Central memory CD8-positive, alpha-beta T cell (primary cell): Measurements from ENCODE around the gene CHSY1.

Experiments
- ATAC-seq: fragments of 150-1000 bp; cut with Tn5 transposase; replicated peaks from 2 replicates; pipeline ENCODE4 v1.10.0; 2022; ENCODE audit warnings: mild to moderate bottlenecking, moderate FRiP score, moderate number of reproducible peaks; ENCODE audit not compliant: poor library complexity, severe bottlenecking; ENCODE audit errors: extremely low read depth
- DNase-seq, 2 donors: peaks; one replicate each; pipeline ENCODE4 v3.0.0; 2021; ENCODE audit warnings: low spot score in 2 of 2
- H3K27ac Mint-ChIP-seq: one replicate; pipeline ENCODE4 v1.8.0; 2022; ENCODE audit warnings: low read depth, mild to moderate bottlenecking, moderate library complexity, mixed read lengths
- H3K27me3 Mint-ChIP-seq: one replicate; pipeline ENCODE4 v1.8.0; 2022; ENCODE audit warnings: mixed read lengths
- H3K36me3 Mint-ChIP-seq: one replicate; pipeline ENCODE4 v1.8.0; 2022; ENCODE audit warnings: mild to moderate bottlenecking, moderate library complexity, mixed read lengths; ENCODE audit not compliant: insufficient read depth
- H3K4me1 Mint-ChIP-seq: one replicate; pipeline ENCODE4 v1.8.0; 2022; ENCODE audit warnings: mixed read lengths
- H3K4me3 Mint-ChIP-seq: one replicate; pipeline ENCODE4 v1.8.0; 2022; ENCODE audit warnings: mild to moderate bottlenecking, moderate library complexity, mixed read lengths
- H3K9me3 Mint-ChIP-seq: one replicate; pipeline ENCODE4 v1.8.0; 2022; ENCODE audit warnings: mixed read lengths

CHSY1 gene

DNA sequence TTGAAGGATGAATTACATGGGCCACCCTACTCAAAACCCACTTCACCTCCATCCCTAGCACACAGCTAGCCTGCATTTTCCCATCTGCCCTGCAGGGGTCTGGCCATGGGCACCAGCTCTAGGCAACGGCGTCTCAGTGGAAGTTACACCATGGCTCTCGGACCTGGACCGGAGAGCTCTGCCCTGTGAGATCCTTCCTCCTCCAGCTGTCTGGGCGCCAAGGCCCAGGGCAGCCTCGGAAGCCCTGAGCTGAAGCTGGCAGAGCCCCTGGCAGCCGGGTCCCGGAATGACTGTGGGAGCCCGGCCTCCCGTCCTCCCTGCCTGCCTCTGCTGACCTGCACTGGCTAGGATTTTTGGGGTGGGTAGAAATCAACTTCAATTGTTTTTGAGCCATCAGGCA lies 98.9 kb downstream of the CHSY1 start:
- Mint-ChIP-seq H3K27me3 (no peaks in the 10 kb centered on the region), H3K36me3 (peaks cover 2% of the 10 kb centered on the region), H3K4me3 (no peak overlapping the region), H3K27ac (no peak overlapping the region), H3K4me1 (peaks cover 11% of the 10 kb centered on the region), H3K9me3 (no peaks in the 10 kb centered on the region)
- no peak for ATAC-seq
- DNase-seq: no peak

DNA sequence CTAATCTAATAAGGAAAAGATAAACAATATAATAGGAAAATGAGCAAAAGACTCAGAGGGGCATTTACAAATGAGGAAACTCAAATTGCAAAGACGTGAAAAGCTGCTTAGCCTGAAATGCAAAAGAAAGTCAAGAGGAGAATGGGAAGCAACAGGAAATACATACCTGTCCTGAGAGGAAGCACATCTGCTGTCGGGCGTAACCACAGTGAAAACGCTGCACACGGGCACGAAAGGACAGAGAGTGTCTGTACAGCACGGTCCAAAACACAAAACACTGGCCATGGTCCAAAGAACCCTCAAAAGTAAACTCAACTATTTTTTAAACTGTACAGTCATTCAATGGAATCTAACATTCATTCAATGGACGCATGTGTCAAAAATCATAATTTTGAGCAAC lies 100.6 kb downstream of the CHSY1 start:
- DNase-seq (no peak), ATAC-seq (no peak)
- H3K9me3 Mint-ChIP-seq: no peaks in the 10 kb centered on the region
- H3K36me3 Mint-ChIP-seq: no peaks in the 10 kb centered on the region
- no peak overlapping the region for H3K27ac Mint-ChIP-seq
- H3K4me1 Mint-ChIP-seq: peaks cover 12% of the 10 kb centered on the region
- H3K27me3 Mint-ChIP-seq: no peaks in the 10 kb centered on the region
- no peak overlapping the region for H3K4me3 Mint-ChIP-seq

DNA sequence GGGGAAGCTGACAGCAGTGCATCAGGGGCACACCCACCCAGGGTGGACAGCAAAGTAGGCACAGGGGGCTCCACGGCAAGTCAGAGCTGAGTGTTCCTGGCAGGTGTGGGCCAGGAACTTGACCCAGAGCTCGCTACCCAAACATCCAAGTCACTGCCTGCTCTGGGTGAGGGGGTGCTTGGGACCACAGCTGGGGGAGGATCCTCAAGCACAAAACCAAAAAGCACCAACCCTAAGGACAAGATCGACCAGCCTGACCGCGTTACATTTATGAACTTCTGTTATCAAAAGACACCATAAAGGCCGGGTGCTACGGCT lies 101.2 kb downstream of the CHSY1 start:
- Mint-ChIP-seq H3K4me3 (no peak overlapping the region), H3K9me3 (no peaks in the 10 kb centered on the region), H3K27me3 (no peaks in the 10 kb centered on the region), H3K4me1 (peaks cover 12% of the 10 kb centered on the region), H3K36me3 (no peaks in the 10 kb centered on the region), H3K27ac (no peak overlapping the region)
- ATAC-seq (no peak), DNase-seq (no peak)

DNA sequence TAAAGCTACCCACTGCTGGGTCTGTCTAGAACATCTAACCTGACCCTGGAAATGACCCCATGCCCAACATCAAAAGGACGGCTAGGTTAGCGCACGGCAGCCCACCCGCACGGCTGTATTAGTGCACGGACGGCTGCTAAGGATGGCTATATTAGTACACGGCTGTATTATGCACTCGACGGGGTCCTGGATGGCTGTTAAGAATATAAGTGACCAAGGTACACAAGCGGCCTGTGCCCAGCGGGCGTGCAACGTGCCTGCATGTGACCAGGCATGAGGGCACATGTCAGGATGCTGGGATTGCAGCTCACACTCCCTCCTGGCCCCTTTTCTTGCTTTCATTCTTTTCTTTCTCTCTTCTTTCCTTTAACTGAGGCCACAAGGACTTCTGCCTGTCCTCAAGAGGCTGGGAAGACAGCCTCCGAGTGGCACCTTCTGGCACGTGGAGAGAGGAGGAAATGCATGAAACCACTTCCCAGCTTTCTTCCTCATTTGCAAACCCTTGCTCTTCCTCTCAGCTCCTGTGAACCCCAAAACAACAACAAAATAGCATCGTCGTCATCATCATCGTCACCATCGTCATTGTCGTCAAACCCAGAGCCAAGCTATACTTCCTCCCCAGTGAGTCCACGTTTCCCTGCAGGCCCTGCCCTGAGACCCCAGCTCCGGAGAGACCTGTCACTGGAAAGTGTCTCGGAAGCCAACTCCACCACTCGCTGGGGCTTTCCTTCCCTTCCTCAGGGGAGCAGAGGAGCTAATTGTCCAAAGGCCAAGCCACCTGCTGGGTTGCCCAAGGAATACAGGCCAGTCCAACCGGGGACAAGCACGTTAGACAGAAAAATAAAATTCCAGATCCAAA lies 101.8 kb downstream of the CHSY1 start:
- DNase-seq: no peak
- no peaks in the 10 kb centered on the region for H3K36me3 Mint-ChIP-seq
- H3K27me3 Mint-ChIP-seq: no peaks in the 10 kb centered on the region
- H3K4me1 Mint-ChIP-seq: peaks cover 12% of the 10 kb centered on the region
- H3K9me3 Mint-ChIP-seq: no peaks in the 10 kb centered on the region
- H3K4me3 Mint-ChIP-seq: no peak overlapping the region
- no peak for ATAC-seq
- no peak overlapping the region for H3K27ac Mint-ChIP-seq

DNA sequence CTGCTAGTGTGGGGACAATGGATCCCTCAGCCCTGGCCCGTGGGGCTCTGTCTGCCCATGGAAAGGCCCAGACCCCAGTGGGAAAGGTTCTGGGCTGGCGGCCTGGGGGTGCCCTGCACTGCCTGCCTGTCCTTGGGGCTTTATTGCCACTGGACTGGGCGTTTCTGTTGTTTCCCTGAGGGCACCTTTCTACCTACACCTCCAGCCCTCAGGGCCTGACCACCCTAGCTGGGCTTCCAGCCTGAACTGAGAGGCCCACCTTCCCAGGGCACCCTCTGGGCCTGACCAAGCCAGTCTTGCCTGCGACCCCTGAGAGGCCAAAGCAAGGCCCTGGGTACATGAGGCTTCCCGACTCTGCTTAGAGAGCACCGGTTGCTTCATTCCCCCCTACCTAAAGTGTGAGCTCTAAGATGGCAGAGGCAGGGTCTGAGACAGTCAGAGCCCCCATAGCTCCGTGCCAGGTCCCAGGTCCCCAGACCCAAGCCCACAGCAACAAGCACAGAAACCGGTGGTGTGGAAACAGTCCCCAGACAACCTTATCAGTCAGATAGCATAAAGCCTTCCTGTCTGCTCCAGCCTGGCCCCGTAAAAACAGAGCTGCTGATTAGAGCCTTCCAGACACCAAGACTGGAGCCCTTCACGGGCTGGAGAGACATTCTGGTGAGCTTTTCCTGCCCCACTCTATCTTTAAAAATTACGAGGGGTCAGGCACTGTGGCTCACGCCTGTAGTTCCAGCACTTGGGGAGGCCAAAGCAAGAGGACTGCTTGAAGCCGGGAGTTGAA lies 102.8 kb downstream of the CHSY1 start:
- H3K27me3 Mint-ChIP-seq: no peaks in the 10 kb centered on the region
- no peaks in the 10 kb centered on the region for H3K9me3 Mint-ChIP-seq
- H3K4me1 Mint-ChIP-seq: peaks cover 12% of the 10 kb centered on the region
- H3K27ac Mint-ChIP-seq: no peak overlapping the region
- ATAC-seq (no peak), DNase-seq (no peak)
- no peak overlapping the region for H3K4me3 Mint-ChIP-seq
- no peaks in the 10 kb centered on the region for H3K36me3 Mint-ChIP-seq

DNA sequence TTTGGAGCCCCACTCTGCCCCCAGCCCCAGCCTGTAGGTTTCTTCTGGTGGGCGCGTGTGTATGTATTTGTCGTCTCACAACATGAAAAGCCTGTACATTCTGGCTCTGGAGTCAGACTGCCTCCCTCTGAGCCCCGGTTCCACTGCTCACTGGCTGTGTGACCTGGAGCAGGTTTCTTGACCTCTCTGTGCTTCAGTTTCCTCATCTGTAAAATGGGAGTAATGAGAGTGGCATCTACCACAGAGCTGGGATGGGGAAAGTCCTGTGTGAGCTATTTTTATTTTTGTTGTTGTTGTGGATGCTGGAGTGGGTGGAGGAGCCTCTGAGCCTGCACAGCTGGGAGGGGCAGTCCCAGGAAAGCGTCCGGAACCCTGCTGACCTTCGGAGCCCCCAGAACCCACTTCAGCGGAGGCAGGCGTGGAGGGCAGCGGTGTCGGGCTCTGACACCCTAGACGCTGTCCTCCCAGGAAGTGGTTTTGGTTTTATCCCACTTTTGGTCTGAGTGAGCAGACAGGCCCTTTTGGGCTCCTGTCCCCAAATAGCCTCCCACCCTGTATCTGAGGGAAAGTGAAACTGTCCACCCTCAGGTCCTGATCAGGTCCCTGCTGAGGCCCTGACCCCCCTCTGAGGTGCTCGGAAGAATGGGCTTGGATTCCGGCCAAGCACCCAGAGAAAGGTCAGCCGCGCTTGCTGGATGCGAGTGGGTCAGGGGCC lies 103.5 kb downstream of the CHSY1 start:
- H3K27ac Mint-ChIP-seq: peak overlapping the region; percentile 17
- no peak overlapping the region for H3K4me3 Mint-ChIP-seq

DNA sequence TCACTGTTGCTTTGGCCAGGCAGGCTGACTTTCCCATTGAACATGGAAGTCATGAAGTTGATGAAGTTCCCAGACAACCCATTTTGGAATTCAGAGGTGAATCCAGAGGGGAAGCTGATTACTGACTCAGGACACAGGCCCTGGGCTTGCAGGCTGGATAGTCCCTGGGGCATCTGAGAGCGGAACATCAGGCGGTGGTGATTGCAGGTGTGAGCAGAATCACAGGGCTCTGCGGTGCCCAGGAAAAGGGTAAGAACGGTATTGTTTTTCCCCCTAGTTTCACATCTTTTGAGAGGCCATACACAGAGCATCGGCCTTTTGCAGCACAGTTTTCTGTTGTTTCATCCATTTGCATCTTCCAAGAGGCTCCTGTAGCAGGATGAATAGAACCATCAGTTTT lies 104.7 kb downstream of the CHSY1 start:
- no peak for ATAC-seq
- no peaks in the 10 kb centered on the region for H3K9me3 Mint-ChIP-seq
- H3K4me3 Mint-ChIP-seq: no peak overlapping the region
- peaks cover 12% of the 10 kb centered on the region for H3K4me1 Mint-ChIP-seq
- no peak overlapping the region for H3K27ac Mint-ChIP-seq
- no peaks in the 10 kb centered on the region for H3K27me3 Mint-ChIP-seq
- no peaks in the 10 kb centered on the region for H3K36me3 Mint-ChIP-seq
- no peak for DNase-seq

More for the DNA sequence above, 103.5 kb downstream of the CHSY1 start:
- peaks cover 12% of the 10 kb centered on the region for H3K4me1 Mint-ChIP-seq
- no peaks in the 10 kb centered on the region for H3K36me3 Mint-ChIP-seq
- ATAC-seq (no peak), DNase-seq (no peak)
- H3K27me3 Mint-ChIP-seq: no peaks in the 10 kb centered on the region
- H3K9me3 Mint-ChIP-seq: no peaks in the 10 kb centered on the region

DNA sequence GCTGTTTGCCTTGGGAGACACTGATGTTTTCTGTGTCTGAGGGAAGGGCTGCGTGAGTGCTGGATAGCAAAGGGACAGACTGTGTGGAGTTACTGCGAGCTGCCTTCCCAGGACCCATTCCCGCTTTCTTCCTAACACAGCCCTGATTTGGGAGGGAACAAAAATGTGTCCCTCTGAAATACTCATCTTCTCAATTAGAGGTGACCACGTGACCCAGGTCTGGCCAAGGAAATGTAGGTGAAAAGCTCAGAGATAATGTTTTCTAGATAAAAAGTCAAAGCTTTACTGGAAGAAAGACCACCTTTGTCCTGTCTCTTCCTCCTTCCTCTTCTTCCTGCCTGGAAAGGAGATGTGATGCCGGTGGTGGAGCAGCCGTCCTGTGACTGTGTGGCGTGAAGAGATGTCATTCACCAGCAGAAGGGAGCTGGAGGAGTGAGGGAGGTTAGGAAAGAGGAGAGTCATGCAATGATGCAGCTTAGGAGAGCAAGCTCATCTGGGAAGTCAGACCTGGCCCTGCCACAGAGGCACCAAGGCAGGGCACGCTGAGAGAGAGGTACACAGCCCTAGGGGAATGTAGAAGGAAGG lies 105.6 kb downstream of the CHSY1 start:
- Mint-ChIP-seq H3K36me3 (no peaks in the 10 kb centered on the region), H3K27ac (no peak overlapping the region), H3K27me3 (no peaks in the 10 kb centered on the region), H3K4me1 (peaks cover 10% of the 10 kb centered on the region), H3K4me3 (no peak overlapping the region), H3K9me3 (no peaks in the 10 kb centered on the region)
- no peak for ATAC-seq
- DNase-seq: no peak

DNA sequence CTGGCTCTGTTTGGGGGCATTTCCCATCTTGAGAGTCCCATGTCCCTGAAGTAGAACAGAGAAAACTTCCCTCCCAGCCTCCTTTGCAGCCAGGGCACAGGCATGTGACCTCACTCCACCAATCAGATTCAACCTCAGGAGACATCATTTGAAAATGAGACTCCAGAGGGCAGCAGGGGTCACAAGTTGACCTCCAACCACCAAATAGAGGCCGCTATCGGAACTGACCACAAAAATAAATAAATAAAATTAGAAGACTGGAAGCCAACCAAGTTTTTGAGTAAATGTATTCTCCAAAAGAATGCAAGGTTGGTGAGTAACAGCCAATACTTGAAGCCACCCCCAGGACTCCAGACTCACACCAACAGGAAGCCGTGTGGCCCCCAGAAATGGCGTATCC lies 106.5 kb downstream of the CHSY1 start:
- no peaks in the 10 kb centered on the region for H3K36me3 Mint-ChIP-seq
- H3K4me1 Mint-ChIP-seq: peaks cover 7% of the 10 kb centered on the region
- DNase-seq (no peak), ATAC-seq (no peak)
- no peaks in the 10 kb centered on the region for H3K27me3 Mint-ChIP-seq
- no peak overlapping the region for H3K27ac Mint-ChIP-seq
- H3K4me3 Mint-ChIP-seq: no peak overlapping the region
- H3K9me3 Mint-ChIP-seq: no peaks in the 10 kb centered on the region

DNA sequence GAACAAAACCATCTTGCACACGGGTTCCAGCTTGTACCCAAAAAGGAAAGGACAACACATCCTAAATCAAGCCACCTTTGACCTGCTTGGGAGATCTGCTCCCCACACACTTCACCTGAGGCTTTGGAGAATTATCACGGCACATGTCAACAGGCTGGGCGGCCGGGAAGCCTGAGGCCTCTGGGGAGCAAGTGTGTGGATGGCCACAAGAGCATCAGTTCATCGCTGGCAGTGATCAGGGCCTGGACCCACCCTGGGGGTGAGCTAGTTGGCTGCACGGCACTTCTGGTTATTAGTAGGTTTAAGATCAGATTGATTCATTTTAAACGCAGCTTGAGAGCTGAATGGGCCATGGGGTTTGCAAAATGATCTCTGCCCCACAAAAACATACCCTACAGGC lies 108.5 kb downstream of the CHSY1 start:
- Mint-ChIP-seq H3K27ac (no peak overlapping the region), H3K4me1 (peaks cover 5% of the 10 kb centered on the region), H3K9me3 (no peaks in the 10 kb centered on the region), H3K4me3 (no peak overlapping the region), H3K27me3 (no peaks in the 10 kb centered on the region), H3K36me3 (no peaks in the 10 kb centered on the region)
- ATAC-seq: no peak
- DNase-seq: no peak

DNA sequence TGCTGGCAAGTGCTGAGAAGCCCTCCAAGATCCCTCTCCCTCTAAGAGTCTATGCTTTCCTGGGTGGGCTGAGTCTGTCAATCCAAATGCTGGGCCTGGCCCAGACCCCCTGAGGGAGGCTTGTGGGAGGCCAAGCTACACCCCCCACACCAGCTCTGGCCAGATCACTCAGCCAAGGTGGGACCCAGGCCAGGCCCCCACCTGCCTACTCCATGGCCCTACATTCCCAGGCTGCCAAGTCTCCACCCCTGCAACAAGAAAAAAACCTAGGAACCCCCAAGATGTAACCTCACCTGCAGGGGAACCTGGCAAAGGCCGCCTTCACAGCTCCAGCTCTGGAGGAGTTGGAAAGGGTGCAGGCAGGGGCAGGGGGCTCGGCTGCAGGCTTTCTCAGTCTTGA lies 109.1 kb downstream of the CHSY1 start:
- Mint-ChIP-seq H3K4me1 (peaks cover under 1% of the 10 kb centered on the region), H3K27me3 (no peaks in the 10 kb centered on the region), H3K27ac (no peak overlapping the region), H3K9me3 (no peaks in the 10 kb centered on the region), H3K36me3 (no peaks in the 10 kb centered on the region), H3K4me3 (no peak overlapping the region)
- DNase-seq (no peak), ATAC-seq (no peak)

DNA sequence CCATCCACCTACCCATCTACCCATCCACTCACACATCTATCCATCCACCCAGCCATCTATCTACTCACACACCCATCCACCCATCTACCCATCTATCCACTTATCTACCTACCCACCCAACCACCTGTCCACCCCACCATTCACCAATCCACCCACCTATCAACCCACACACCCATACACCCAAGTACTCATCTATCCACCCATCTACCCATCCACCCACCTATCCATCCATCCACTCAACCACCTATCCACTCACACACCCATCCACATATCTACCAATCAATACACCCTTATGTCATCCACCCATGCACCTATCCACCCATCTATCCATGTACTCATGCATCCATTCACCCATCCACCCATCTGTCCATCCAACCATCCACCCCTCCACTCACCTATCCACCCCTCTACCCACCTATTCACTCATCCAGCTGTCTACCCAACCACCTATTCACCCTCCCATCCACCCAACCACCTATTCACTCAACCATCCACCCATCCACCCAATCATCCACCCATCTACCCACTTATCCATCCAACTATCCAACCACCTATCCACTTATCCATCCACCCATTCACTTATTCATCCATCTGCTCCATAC lies 109.8 kb downstream of the CHSY1 start:
- Mint-ChIP-seq H3K4me3 (no peak overlapping the region), H3K27me3 (no peaks in the 10 kb centered on the region), H3K9me3 (no peaks in the 10 kb centered on the region), H3K27ac (no peak overlapping the region), H3K36me3 (peaks cover 2% of the 10 kb centered on the region), H3K4me1 (peaks cover 7% of the 10 kb centered on the region)
- no peak for ATAC-seq
- no peak for DNase-seq
